Stimulated activated CD8-positive, alpha-beta memory T cell treated with anti-CD3 and anti-CD28 coated beads, Interleukin-2, amount 100 ng/mL, for 1 hour (primary cell): ENCODE measurements around the gene MAST3.

Source experiments
- DNase-seq, 2 donors: peaks; one replicate each; pipeline ENCODE4 v3.0.0-alpha.2; 2020; ENCODE audit warnings: low read depth in 2 of 2

MAST3 gene

GRCh38 chr19:18097217-18097992 is at the start of gene MAST3:
Gene MAST3 (plus strand): TSS chr19:18097778. CDS start chr19:18097793, 15 bp downstream.
- DNase-seq: peak; percentile 79 to 86

DNA sequence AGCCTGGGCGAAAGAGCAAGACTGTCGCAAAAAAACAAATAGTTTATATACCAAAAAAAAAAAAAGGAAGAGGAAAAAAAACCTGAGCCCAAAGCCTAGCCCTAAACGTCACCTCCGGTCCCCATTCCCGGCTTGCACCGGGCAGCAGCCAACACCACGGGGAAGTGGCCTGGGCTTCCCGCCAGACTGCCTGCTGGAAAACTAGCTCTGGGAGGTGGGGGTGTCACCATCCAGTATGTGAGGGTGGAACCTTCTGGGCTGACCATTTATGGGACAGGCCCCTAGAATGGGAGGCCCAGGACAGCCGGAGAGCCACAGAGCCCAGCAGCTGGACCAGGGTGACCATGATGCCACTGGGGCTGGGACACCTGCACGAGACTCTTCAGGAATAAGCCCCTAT is 48.2 kb upstream of the MAST3 start:
- DNase-seq: no peak

- no peak for DNase-seq
Observed at GRCh38 chr19:18051887-18052286, 45.7 kb upstream of the MAST3 start.

DNA sequence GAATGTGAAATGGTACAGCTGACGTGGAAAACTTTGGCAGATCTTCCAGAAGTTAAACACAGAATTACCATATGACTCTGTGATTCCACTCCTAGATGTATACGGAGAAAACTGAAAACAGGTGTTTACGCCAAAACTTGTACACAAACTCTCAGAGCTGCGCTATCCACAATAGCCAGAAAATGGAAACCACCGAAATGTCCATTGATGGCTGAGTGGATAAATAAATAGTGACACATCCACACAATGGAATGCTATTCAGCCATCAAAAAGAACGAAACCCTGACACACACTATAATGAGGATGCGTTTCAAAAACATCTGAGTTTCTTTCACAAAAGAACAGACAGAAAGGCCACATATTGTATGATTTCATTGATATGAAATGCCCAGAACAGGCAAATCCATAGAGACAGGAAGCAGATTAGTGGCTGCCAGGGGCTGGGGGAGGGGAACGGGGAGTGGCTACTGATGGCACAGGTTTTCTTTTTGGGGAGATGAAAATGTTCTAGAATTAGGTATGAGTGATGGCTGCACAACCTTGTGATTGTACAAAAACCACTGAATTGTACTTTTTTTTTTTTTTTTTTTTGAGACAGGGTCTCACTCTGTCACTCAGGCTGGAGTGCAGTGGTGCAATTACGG is 43.9 kb upstream of the MAST3 start:
- DNase-seq: no peak

GRCh38 chr19:18055967-18056366 is 41.6 kb upstream of the MAST3 start:
- no peak for DNase-seq

DNA sequence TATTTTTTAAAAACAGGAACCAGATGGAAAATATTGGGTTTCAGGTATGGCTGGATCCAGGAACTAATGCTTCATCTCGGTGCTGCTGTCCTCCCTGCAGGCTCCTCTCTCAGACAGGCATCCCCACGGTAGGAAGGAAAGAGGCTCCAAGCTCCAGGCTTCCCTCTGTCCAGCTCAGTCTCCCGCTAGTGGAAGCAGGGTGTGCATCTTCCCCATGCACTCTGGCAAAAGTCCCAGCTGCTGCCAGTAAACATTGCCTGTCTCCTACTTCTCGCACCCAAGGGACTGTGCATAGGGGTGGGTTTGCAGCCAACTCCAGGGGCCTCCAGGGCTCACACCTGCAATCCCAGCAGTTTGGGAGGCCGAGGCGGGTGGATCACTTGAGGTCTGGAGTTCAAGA is 40.0 kb upstream of the MAST3 start:
- no peak for DNase-seq

GRCh38 chr19:18058208-18059009 is 39.2 kb upstream of the MAST3 start:
- DNase-seq: peak; percentile 59 to 70

GRCh38 chr19:18059297-18059696 is 38.3 kb upstream of the MAST3 start:
- DNase-seq: no peak

GRCh38 chr19:18059902-18060301 is 37.7 kb upstream of the MAST3 start:
- DNase-seq: no peak

DNA sequence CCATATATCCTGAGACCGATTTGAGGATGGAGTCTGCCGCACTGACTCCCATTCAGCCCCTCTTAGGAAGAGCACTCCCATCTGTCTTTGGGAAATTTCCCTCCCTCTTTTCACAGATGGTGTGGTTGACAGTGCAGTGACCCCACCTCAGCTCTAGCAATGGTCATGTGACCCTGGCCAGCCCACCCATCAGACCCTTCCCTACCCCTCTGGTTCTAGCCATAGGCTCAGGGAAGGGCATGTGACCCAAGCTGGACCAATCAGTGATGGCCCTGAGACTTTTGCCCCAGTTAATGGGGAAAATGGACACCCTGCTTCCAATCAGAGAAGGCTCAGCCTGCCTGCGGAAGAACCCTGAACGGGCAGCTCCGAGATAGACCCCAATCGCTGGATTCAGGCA is 37.1 kb upstream of the MAST3 start:
- no peak for DNase-seq

DNA sequence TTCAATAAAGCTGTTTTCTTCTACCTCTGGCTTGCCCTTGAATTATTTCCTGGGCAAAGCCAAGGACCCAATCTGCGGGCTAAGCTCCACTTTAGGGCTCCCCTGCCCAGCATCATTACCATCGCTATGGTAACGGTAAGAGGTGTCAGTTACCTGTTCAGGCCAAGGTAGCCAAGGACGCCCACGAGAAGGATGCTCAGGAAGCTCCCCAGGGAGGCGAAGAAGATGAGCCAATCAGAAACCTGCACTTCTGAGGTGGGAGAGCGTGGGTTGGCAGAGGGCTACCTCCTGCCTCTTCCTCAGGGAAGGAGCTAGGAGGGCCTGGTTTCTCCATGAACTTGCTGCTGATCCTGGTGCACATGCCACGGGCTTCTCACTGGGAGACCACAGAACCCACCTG is 35.5 kb upstream of the MAST3 start:
- DNase-seq: no peak

DNA sequence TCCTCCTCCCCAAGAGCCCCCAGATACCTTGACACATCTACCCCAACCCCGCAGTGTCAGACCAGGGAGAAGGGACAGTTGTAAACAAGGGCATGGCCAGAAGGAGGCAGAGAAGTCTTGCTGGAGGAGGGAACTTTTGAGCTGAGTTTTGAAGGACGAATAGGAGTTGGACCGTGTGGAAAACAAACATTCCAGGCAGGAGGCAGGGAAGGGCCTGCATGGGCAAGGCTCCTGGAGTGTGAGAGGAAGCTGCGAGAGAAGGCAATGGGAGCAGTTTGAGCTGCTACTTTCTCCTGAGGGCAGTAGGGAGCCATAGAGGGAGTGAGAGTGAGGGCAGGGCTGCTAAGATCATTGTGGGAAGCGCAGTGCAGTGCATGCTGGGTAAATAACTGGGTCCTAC is 34.1 kb upstream of the MAST3 start:
- DNase-seq: no peak

DNA sequence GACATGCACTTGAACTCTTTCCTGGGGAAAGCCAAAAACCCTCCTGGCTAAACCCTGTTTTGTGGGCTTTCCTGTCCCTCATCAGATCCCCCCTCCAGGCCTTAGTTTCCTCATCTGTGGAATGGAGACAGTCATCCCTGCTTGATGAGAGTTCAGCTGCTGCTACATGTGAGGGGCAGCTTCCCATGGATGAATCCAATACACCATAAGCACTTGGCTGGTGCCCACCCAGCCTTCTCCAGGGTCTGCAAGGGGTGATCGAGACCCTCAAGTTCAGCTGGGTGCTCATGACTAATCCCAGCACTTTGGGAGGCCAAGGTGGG is 32.4 kb upstream of the MAST3 start:
- no peak for DNase-seq

- no peak for DNase-seq
Observed at GRCh38 chr19:18068395-18068794, 29.2 kb upstream of the MAST3 start.

DNA sequence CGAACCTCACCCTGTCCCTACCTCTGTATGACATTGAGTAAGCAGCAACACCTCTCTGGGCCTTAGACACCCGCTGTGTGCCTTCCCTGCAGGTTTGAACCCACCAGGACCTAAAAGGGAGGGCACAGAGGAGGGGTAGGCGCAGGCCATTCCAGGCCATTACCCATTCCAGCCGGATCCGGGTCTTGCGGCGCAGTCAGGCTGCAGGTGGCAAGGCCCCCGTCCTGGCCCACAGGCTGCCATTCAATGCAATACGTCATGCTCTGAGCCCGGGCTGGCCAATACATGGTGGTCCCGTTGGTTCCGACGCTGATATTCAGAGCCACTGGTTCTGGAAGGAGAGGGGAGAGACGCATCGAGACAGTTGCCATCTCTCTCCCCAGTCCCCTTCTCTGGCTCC is 28.2 kb upstream of the MAST3 start:
- no peak for DNase-seq

- DNase-seq: no peak
Observed at GRCh38 chr19:18070181-18070580, 27.4 kb upstream of the MAST3 start.

DNA sequence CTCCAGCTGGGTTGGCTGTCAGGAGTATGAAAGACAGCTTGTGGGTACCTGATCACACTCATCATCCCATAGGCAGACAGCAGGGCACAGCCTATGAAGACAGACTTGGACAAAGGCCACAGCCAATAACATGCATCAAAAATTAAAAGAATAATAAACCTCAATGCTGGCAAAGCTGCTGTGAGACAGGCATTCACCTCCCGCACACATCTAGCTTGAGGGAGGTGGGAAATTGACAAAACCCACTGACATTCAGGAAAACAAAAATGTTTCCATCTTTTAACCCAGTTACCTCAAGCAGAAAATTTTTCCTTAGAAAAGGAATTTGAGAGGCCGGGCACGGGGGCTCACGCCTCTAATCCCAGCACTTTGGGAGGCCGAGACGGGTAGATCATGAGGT is 25.2 kb upstream of the MAST3 start:
- no peak for DNase-seq

GRCh38 chr19:18073197-18073596 is 24.4 kb upstream of the MAST3 start:
- no peak for DNase-seq

- no peak for DNase-seq
Observed at GRCh38 chr19:18074192-18074591, 23.4 kb upstream of the MAST3 start.

DNA sequence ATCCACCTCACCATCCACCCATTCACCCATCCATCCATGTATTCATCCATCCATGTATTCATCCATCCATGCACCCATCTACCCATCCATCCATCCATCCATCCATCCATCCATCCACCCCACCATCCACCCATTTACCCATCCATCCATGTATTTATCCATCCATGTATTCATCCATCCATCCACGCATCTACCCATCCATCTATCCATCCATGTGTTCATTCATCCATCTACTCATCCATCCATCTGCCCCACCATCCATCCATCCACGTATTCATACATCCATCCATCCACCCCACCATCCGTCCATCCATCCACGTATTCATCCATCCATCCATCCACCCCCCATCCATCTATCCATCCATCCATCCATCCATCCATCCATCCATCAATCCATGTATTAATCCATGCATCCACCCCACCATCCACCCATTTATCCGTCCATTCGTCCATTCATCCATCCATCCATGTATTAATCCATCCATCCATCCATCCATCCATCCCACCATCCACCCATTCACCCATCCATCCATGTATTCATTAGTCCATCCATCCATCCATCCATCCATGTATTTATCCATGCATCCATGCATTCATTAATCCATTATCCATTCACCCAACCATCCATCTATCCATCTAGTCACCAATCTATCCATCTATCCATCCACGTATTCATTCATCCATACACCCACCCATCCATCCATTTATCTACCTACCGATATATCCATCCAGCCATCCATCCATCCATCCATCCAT is 13.5 kb upstream of the MAST3 start:
- DNase-seq: no peak

DNA sequence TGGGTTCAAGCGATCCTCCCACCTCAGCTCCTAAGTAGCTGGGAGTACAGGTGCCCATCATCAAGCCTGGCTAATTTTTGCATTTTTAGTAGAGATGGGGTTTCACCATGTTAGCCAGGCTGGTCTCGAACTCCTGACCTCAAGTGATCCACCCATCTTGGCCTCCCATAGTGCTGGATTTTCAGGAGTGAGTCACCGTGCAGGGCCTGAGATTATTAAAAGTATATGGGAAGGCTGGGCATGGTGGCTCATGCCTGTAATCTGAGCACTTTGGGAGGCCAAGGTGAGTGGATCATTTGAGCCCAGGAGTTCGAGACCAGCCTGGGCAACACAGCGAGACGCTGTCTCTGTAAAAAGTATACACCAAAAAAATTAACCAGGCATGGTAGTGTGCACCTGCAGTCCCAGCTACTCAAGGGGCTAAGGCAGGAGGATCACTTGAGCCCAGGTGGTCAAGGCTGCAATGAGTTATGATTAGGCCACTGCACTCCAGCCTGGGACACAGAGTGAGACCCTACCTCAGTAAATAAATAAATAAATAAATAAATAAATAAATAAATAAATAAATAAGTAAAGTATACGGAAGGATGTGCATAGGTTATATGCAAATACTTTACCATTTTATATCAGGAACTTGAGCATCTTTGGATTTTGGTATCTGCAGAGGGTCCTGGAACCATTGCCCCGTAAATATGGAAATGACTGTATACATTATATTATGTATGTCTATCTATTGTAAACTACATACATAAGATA is 11.7 kb upstream of the MAST3 start:
- no peak for DNase-seq
